ENCODE measurements around the gene MAZ. TPM values are rescaled to one million over a fixed set of nuclear protein-coding genes. Genes with fewer than 3 reads are reported as not detected.

Gene MAZ
- total RNA-seq, 4 donors from 2014 or later: 80.4 to 132 (median 107) TPM

GRCh38 chr16:29811896-29812665 lies 5.8 kb downstream of the MAZ start, which contains the start of gene PRRT2:
TSS of gene PRRT2 (plus strand) at chr16:29812193. CDS start at chr16:29813055, 862 bp downstream.
- Histone ChIP-seq H3K27me3 (no peaks in the 10 kb centered on the region), H3K36me3 (peaks cover 11 to 15% of the 10 kb centered on the region in 2 donors), H3K4me3 (replicated peaks in 1 of 3) (peak within 1 kb of the TSS; percentile 14 to 51 (median 34)), H3K4me1 (peaks cover 39 to 60% of the 10 kb centered on the region in 2 donors), H3K27ac (peak within 1 kb of the TSS; percentile 70 to 95 (median 86)), H3K9me3 (no peaks in the 10 kb centered on the region)
- WGBS, 2 donors: 8% methylated on average over 40 to 42 of the region's 69 CpGs
- intact Hi-C loops (cut with DNase I): loop anchor here (10.0 kb wide), 1 partner anchor 113 kb away; the partner anchor contains the start of gene KCTD13
- TF ChIP-seq POLR2A (IDR thresholded peaks at IDR 0.05) (no peak), CTCF (IDR thresholded peaks at IDR 0.05) (no peak)
- DNase-seq: peak; percentile 45 to 50

GRCh38 chr16:29812754-29813643 lies 6.7 kb downstream of the MAZ start:
- peaks cover 41 to 63% of the 10 kb centered on the region in 2 donors for H3K4me1 ChIP-seq
- no peak for TF ChIP-seq CTCF (IDR thresholded peaks at IDR 0.05)
- TF ChIP-seq POLR2A (IDR thresholded peaks at IDR 0.05): no peak
- H3K4me3 ChIP-seq (replicated peaks in 1 of 3): peak overlapping the region in 1 of 3 donors; percentile 51
- no peaks in the 10 kb centered on the region for H3K27me3 ChIP-seq
- H3K27ac ChIP-seq: peak overlapping the region in 1 of 3 donors; percentile 95
- H3K36me3 ChIP-seq: peaks cover 11 to 15% of the 10 kb centered on the region in 2 donors
- no peaks in the 10 kb centered on the region for H3K9me3 ChIP-seq
- 78 to 85% methylated on average over 8 of the region's 9 CpGs for WGBS, 2 donors
- intact Hi-C loops (cut with DNase I): loop anchor here (10.0 kb wide), 1 partner anchor 112 kb away; the partner anchor contains the start of gene KCTD13
- no peak for DNase-seq

- intact Hi-C loops (cut with DNase I): loop anchor here (10.0 kb wide), 1 partner anchor 111 kb away; the partner anchor contains the start of gene KCTD13
- no peaks in the 10 kb centered on the region for H3K27me3 ChIP-seq
- no peak for DNase-seq
- no peak for TF ChIP-seq POLR2A (IDR thresholded peaks at IDR 0.05)
- no peak for TF ChIP-seq CTCF (IDR thresholded peaks at IDR 0.05)
- H3K27ac ChIP-seq: no peak overlapping the region
- H3K4me1 ChIP-seq: peaks cover 32 to 59% of the 10 kb centered on the region in 2 donors
- H3K4me3 ChIP-seq (replicated peaks in 1 of 3): no peak overlapping the region
- no peaks in the 10 kb centered on the region for H3K9me3 ChIP-seq
- H3K36me3 ChIP-seq: peaks cover 7 to 10% of the 10 kb centered on the region in 2 donors
- WGBS, 2 donors: 83% methylated on average over 19 to 24 of the region's 24 CpGs
These were observed 7.6 kb downstream of the MAZ start for GRCh38 chr16:29813644-29814562.

GRCh38 chr16:29814592-29814991 lies 8.3 kb downstream of the MAZ start:
- peaks cover 3 to 9% of the 10 kb centered on the region in 2 donors for H3K36me3 ChIP-seq
- no peaks in the 10 kb centered on the region for H3K27me3 ChIP-seq
- peaks cover 32 to 59% of the 10 kb centered on the region in 2 donors for H3K4me1 ChIP-seq
- H3K27ac ChIP-seq: peak overlapping the region in 1 of 3 donors; percentile 98
- WGBS, 2 donors: 83 to 93% methylated on average over 5 of the region's 5 CpGs
- no peak overlapping the region for H3K4me3 ChIP-seq (replicated peaks in 1 of 3)
- intact Hi-C loops (cut with DNase I): loop anchor here (10.0 kb wide), 1 partner anchor 110 kb away; the partner anchor contains the start of gene KCTD13
- no peaks in the 10 kb centered on the region for H3K9me3 ChIP-seq
- DNase-seq: no peak
- TF ChIP-seq CTCF (IDR thresholded peaks at IDR 0.05) (no peak), POLR2A (IDR thresholded peaks at IDR 0.05) (no peak)

All from thyroid gland (tissue), 4 donors.